Epithelial cell of esophagus (primary cell): Measurements from ENCODE around the gene TRAF2.

Source experiments
- DNase-seq: peaks from one replicate; pipeline ENCODE4 v3.0.0; 2010; ENCODE audit warnings: low read depth
- H3K4me3 ChIP-seq: 2 replicates; pipeline ENCODE4 v1.5.1; 2011; ENCODE audit warnings: mild to moderate bottlenecking, low read length, control low read depth
- TF ChIP-seq, protein P1 (sequence below): IDR thresholded peaks from 2 replicates; pipeline ENCODE4 v1.5.1; 2011; ENCODE audit warnings: low read depth, mild to moderate bottlenecking, low read length, control low read depth, inconsistent platforms; ENCODE audit not compliant: insufficient read depth; ENCODE audit errors: missing control alignments

TRAF2 gene

GRCh38 chr9:136950656-136951276 lies 64.5 kb downstream of the TRAF2 start:
- DNase-seq: no peak
- TF ChIP-seq, protein P1, sequence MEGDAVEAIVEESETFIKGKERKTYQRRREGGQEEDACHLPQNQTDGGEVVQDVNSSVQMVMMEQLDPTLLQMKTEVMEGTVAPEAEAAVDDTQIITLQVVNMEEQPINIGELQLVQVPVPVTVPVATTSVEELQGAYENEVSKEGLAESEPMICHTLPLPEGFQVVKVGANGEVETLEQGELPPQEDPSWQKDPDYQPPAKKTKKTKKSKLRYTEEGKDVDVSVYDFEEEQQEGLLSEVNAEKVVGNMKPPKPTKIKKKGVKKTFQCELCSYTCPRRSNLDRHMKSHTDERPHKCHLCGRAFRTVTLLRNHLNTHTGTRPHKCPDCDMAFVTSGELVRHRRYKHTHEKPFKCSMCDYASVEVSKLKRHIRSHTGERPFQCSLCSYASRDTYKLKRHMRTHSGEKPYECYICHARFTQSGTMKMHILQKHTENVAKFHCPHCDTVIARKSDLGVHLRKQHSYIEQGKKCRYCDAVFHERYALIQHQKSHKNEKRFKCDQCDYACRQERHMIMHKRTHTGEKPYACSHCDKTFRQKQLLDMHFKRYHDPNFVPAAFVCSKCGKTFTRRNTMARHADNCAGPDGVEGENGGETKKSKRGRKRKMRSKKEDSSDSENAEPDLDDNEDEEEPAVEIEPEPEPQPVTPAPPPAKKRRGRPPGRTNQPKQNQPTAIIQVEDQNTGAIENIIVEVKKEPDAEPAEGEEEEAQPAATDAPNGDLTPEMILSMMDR: no peak
- peak overlapping the region; percentile 70 for H3K4me3 ChIP-seq

- no peak for DNase-seq
- H3K4me3 ChIP-seq: no peak within 1 kb of the TSS
- TF ChIP-seq, protein P1: no peak
Observed at GRCh38 chr9:136951541-136952320, 65.4 kb downstream of the TRAF2 start, which contains the start of gene LCN12. TSS of gene LCN12 (plus strand) at chr9:136952273. CDS start at chr9:136952328, 55 bp downstream.

DNA sequence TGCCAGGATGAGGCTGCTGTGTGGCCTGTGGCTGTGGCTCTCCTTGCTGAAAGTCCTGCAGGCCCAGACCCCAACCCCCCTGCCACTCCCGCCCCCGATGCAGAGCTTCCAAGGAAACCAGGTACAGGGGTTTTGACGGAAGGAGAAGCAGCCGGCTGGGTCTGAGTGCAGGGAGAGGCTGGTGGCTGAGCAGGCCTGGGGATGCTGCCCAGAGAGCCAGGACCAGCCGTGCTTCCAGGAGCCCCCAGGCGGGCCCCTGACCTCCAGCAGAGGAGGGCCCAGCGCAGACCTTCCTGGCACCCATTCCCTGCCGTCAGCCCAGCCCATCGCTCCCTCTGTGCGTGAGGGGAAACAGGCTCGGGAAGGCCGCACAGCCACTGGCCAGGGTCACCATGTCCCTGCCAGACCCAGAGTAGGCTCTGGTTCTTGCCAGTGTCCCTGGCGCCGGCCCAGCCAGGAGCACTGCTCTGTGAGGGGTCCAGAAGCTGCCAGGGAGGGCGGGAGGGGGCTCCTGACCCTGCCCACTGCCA lies 66.1 kb downstream of the TRAF2 start:
- DNase-seq: no peak
- TF ChIP-seq, protein P1: no peak

DNA sequence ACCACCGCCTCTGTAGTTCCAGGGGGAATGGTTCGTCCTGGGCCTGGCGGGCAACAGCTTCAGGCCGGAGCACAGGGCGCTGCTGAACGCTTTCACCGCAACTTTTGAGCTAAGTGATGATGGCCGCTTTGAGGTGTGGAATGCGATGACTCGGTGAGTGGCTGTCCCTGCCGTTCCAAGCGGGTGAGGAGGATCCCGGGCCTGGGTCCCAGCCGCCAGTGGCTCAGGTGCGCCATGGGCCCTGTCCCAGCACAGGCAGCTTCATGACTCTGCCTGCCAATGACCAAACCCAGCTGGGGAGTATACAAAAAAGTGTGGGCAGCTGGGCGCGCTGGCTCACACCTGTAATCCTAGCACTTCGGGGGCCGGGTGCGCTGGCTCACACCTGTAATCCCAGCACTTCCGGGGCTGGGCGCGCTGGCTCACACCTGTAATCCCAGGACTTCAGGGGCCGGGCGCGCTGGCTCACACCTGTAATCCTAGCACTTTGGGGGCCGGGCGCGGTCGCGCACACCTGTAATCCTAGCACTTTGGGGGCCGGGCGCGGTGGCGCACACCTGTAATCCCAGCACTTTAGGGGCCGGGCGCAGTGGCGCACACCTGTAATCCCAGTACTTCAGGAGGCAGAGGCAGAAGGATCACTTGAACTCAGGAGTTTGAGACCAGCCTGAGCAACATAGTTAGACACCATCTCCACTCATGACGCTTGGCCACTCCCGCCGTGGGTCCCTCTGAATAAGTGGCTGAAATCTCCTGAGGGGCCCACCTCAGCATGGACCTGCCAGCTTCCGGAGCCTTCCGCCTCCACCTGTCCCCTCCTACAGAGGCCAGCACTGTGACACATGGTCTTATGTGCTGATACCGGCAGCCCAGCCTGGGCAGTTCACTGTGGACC lies 66.8 kb downstream of the TRAF2 start:
- TF ChIP-seq, protein P1: no peak
- no peak overlapping the region for H3K4me3 ChIP-seq
- no peak for DNase-seq

More for the DNA sequence above, 66.1 kb downstream of the TRAF2 start:
- H3K4me3 ChIP-seq: no peak overlapping the region

DNA sequence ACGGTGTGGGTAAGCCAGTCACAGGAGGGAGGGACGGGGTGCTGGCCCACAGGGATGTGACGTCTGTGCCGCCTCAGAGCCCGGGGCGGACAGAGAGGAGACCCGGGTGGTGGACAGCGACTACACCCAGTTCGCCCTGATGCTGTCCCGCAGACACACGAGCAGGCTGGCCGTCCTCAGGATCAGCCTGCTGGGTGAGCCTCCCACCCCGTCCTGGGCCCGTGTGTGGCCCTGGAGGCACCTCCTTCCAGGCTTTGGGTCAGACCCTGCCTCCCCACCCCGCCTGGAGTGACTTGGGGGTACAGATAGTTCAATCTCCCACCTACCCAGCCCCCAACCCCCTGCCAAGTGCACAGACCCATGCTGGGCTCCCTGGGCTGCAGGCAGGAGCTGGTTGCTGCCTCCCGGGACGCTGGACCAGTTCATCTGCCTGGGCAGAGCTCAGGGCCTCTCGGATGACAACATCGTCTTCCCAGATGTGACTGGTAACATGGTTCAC lies 67.5 kb downstream of the TRAF2 start:
- no peak for DNase-seq
- no peak overlapping the region for H3K4me3 ChIP-seq
- TF ChIP-seq, protein P1: no peak

- no peak overlapping the region for H3K4me3 ChIP-seq
- TF ChIP-seq, protein P1: no peak
- DNase-seq: no peak
Observed at GRCh38 chr9:136954270-136955083, 68.2 kb downstream of the TRAF2 start.
